CD4-positive, alpha-beta T cell (primary cell): ENCODE results near the gene SCUBE2. TPM values are rescaled to one million over a fixed set of nuclear protein-coding genes. Genes with fewer than 3 reads are reported as not detected.

Experiments used
- ATAC-seq: fragments of 200-7000 bp; cut with Tn5 transposase; one replicate; pipeline ENCODE4 v1.10.0; 2022; ENCODE audit warnings: mild to moderate bottlenecking; ENCODE audit not compliant: poor library complexity
- CTCF ChIA-PET: fragments of 350-600 bp; sonication (Branson Sonifier 250); formaldehyde crosslinking; loops from one replicate; lab custom pipeline; 2021; ENCODE audit warnings: antibody characterized with exemption, inconsistent platforms; lab: Charles Lee
- POLR2A ChIA-PET: fragments of 350-600 bp; sonication (Branson Sonifier 250); formaldehyde crosslinking; loops from one replicate; lab custom pipeline; 2021; ENCODE audit warnings: antibody characterized with exemption, inconsistent platforms; lab: Charles Lee
- DNase-seq, 14 experiments: peaks; one replicate each; pipeline ENCODE4 v3.0.0-alpha.2; 2013 to 2020; ENCODE audit warnings: mixed read lengths in 2 of 14
- H3K27ac ChIP-seq, 2 donors: one replicate each; pipeline versions ENCODE4 v1.5.1 to v1.7.0; 2013; ENCODE audit warnings: low read length in 2 of 2, low read depth in 1 of 2, mild to moderate bottlenecking in 1 of 2
- H3K27me3 ChIP-seq, 2 experiments: 1 replicate in 1 of 2; 2 replicates in 1 of 2; pipeline versions ENCODE4 v1.6.1 to v1.7.0; 2013; ENCODE audit warnings: low read length in 2 of 2, control low read depth in 1 of 2, mild to moderate bottlenecking in 1 of 2, moderate library complexity in 1 of 2; ENCODE audit not compliant: insufficient read depth in 2 of 2, control insufficient read depth in 1 of 2
- H3K36me3 ChIP-seq: one replicate; pipeline ENCODE4 v1.6.1; 2013; ENCODE audit warnings: low read length, control low read depth; ENCODE audit not compliant: insufficient read depth
- H3K4me1 ChIP-seq: one replicate; pipeline ENCODE4 v1.6.1; 2013; ENCODE audit warnings: low read length, control low read depth; ENCODE audit not compliant: insufficient read depth
- H3K4me3 ChIP-seq: one replicate; pipeline ENCODE4 v1.5.1; 2013; ENCODE audit warnings: mild to moderate bottlenecking, low read length, moderate library complexity
- H3K9me3 ChIP-seq, 2 experiments: 1 replicate in 1 of 2; 2 replicates in 1 of 2; pipeline versions ENCODE4 v1.6.1 to v1.7.0; 2013; ENCODE audit warnings: low read length in 2 of 2, mild to moderate bottlenecking in 2 of 2, control low read depth in 1 of 2, moderate library complexity in 1 of 2; ENCODE audit not compliant: control insufficient read depth in 1 of 2, insufficient read depth in 1 of 2
- H3K27ac Mint-ChIP-seq: one replicate; pipeline ENCODE4 v1.8.0; 2020; ENCODE audit warnings: mixed read lengths
- H3K27me3 Mint-ChIP-seq: one replicate; pipeline ENCODE4 v1.8.0; 2021; ENCODE audit warnings: mixed read lengths
- H3K36me3 Mint-ChIP-seq: one replicate; pipeline ENCODE4 v1.8.0; 2021; ENCODE audit warnings: low read depth, mixed read lengths
- H3K4me1 Mint-ChIP-seq: one replicate; pipeline ENCODE4 v1.8.0; 2021; ENCODE audit warnings: low read depth, mixed read lengths
- H3K4me3 Mint-ChIP-seq: one replicate; pipeline ENCODE4 v1.8.0; 2020; ENCODE audit warnings: mild to moderate bottlenecking, mixed read lengths
- H3K9me3 Mint-ChIP-seq: one replicate; pipeline ENCODE4 v1.8.0; 2020; ENCODE audit warnings: mixed read lengths
- intact Hi-C, 2 experiments: fragments of 100-400 bp; cut with DNase I in 1 of 2; cut with micrococcal nuclease in 1 of 2; formaldehyde crosslinking; loops; one replicate each; pipeline versions ENCODE4 v1.15.1 to v1.9.0; 2023 to 2025; cut with DNase I, micrococcal nuclease
- total RNA-seq, 174 experiments: library from RNA in 2 of 174; stranded (reverse) in 2 of 174; gene quantifications; one replicate each; pipeline ENCODE4 v1.2.3 and lab custom pipeline; 2021 to 2026
- TF ChIP-seq, protein P1 (sequence below): fragments of 200-600 bp; IDR thresholded peaks from one replicate; pipeline ENCODE4 v1.8.0; 2022; ENCODE audit warnings: antibody characterized with exemption, mild to moderate bottlenecking

The SCUBE2 gene
- total RNA-seq, 2 experiments from 2014 or later: 0.17 TPM; not detected in 1

DNA sequence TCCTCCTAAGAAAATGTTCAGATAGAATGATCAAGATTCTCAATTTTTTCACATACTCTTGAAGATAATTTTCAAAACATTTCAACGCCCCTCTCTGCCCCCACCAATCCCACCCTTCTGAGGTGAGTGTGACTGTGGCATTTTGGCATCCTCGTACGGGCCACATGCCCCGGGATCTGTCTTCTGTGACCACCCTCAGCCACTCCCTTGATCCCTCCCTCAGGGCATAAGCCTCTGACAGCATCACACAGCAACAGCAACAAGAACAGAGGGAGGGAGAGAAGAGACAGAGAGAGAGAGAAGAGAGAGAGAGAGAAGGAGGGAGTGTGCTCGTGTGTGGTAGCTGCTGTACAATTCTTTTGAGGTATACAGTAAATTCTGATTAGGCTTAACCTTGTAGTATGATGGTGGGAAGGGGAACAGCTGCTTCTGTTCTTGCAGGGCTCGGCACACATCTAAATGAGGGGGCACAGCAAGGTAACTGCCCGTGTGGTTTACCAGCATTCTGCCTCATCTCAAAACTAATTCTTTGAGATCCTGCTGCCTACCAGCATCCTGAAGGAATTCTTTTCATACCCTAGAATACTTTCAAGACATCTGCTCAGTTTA is 21.4 kb downstream of the SCUBE2 start:
- Mint-ChIP-seq H3K9me3 (no peaks in the 10 kb centered on the region), H3K27ac (no peak overlapping the region), H3K4me1 (no peaks in the 10 kb centered on the region), H3K36me3 (no peaks in the 10 kb centered on the region), H3K27me3 (peaks cover 14% of the 10 kb centered on the region), H3K4me3 (no peak overlapping the region)
- ChIA-PET POLR2A (no interaction called here), CTCF (no interaction called here)
- Histone ChIP-seq H3K4me1 (no peaks in the 10 kb centered on the region), H3K27ac (no peak overlapping the region), H3K9me3 (no peaks in the 10 kb centered on the region), H3K27me3 (no peaks in the 10 kb centered on the region), H3K4me3 (no peak overlapping the region), H3K36me3 (no peaks in the 10 kb centered on the region)
- DNase-seq (no peak), ATAC-seq (no peak)
- TF ChIP-seq, protein P1, sequence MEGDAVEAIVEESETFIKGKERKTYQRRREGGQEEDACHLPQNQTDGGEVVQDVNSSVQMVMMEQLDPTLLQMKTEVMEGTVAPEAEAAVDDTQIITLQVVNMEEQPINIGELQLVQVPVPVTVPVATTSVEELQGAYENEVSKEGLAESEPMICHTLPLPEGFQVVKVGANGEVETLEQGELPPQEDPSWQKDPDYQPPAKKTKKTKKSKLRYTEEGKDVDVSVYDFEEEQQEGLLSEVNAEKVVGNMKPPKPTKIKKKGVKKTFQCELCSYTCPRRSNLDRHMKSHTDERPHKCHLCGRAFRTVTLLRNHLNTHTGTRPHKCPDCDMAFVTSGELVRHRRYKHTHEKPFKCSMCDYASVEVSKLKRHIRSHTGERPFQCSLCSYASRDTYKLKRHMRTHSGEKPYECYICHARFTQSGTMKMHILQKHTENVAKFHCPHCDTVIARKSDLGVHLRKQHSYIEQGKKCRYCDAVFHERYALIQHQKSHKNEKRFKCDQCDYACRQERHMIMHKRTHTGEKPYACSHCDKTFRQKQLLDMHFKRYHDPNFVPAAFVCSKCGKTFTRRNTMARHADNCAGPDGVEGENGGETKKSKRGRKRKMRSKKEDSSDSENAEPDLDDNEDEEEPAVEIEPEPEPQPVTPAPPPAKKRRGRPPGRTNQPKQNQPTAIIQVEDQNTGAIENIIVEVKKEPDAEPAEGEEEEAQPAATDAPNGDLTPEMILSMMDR: no peak
- intact Hi-C loops: no loop called here

DNA sequence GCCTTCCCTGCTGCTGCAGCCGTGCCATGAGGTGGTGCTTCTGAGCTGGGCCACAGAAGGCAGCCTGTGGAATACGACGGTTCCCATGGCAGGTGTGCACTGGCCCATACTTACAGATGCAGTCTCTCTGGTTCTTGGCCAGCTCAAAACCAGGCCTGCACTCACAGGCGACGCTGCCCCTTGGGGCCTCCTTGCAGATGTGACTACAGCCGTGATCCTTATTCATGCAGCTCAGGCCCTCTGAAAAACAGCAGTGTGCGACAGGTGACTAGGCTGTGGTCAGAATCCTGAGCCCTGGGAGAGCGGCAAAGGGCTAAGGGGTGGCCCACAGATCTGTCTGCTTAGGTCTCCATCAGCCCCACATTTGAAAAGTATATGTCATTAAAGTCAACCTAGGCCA is 22.1 kb downstream of the SCUBE2 start:
- ChIA-PET CTCF (no interaction called here), POLR2A (no interaction called here)

DNA sequence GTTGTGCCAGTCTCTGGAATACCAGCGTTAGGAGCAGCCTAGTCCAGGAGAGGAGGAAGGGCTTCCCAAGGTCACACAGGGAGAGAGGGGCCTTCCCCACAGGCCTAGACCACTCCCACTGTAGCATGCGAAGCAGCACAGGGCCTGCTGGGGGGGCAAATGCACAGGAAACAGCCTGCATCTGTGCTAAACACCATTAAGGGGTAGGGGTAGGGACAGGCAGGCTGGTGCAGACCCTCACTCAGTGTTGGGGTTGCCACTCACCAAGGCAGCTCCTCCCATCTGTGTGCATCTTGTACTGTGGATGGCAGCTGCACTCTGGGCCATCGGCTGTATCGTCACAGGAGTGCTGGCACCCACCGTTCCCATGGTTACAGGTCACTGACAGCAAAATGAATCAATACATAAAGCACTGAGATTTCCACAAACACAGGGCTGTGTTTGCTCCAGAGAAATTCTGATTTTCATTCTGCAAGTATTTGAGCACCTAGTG is 24.9 kb downstream of the SCUBE2 start:
- ChIA-PET CTCF (no interaction called here), POLR2A (no interaction called here)
- Mint-ChIP-seq H3K4me1 (no peaks in the 10 kb centered on the region), H3K4me3 (no peak overlapping the region), H3K36me3 (no peaks in the 10 kb centered on the region), H3K27me3 (no peaks in the 10 kb centered on the region), H3K27ac (no peak overlapping the region), H3K9me3 (no peaks in the 10 kb centered on the region)
- Histone ChIP-seq H3K27me3 (no peaks in the 10 kb centered on the region), H3K36me3 (no peaks in the 10 kb centered on the region), H3K4me3 (no peak overlapping the region), H3K9me3 (no peaks in the 10 kb centered on the region), H3K4me1 (no peaks in the 10 kb centered on the region), H3K27ac (no peak overlapping the region)
- no peak for ATAC-seq
- intact Hi-C loops: no loop called here
- TF ChIP-seq, protein P1: no peak
- no peak for DNase-seq

More for the DNA sequence above, 22.1 kb downstream of the SCUBE2 start:
- Mint-ChIP-seq H3K9me3 (no peaks in the 10 kb centered on the region), H3K27ac (no peak overlapping the region), H3K4me1 (no peaks in the 10 kb centered on the region), H3K27me3 (peaks cover 14% of the 10 kb centered on the region), H3K4me3 (no peak overlapping the region), H3K36me3 (no peaks in the 10 kb centered on the region)
- DNase-seq: no peak
- no peak for ATAC-seq
- TF ChIP-seq, protein P1: no peak
- no peaks in the 10 kb centered on the region for H3K27me3 ChIP-seq
- no peaks in the 10 kb centered on the region for H3K4me1 ChIP-seq
- no peaks in the 10 kb centered on the region for H3K9me3 ChIP-seq
- no peaks in the 10 kb centered on the region for H3K36me3 ChIP-seq
- H3K4me3 ChIP-seq: no peak overlapping the region
- H3K27ac ChIP-seq: no peak overlapping the region
- intact Hi-C loops: no loop called here
